ENCODE data around the gene VEPH1. TPM values are rescaled to one million over a fixed set of nuclear protein-coding genes. Genes with fewer than 3 reads are reported as not detected.

The VEPH1 gene
- polyA plus RNA-seq, 1 of the 3 experiments (the other 2 are of a cell fraction): 6.0 TPM

DNA sequence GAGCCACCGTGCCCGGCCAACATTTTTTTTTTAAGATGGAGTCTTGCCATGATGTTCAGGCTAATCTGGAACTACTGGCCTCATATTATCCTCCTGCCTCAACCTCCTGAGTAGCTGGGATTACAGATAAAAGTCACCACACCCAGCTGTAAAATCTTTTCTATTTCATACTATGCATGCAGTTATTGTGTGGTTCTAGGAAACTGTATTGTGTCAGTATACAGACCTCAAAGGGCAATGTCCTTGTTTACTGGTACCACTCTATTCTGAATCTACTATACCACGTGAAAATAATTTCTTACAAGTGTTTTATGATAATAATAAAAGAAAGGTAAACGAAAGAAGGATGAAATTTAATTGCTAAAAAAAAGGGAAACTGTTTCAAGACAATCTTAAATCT is 190.0 kb downstream of the VEPH1 start:
- no peaks in the 10 kb centered on the region for H3K27me3 ChIP-seq (ENCODE audit: insufficient read depth)
- no peak overlapping the region for H3K9ac ChIP-seq
- H2AFZ ChIP-seq (ENCODE audit: low read depth): no peak overlapping the region
- H4K20me1 ChIP-seq (ENCODE audit: insufficient read depth): no peaks in the 10 kb centered on the region
- no peak for DNase-seq
- H3K36me3 ChIP-seq (replicated peaks in 1 of 2; ENCODE audit: control insufficient read depth in 1 of 2, insufficient read depth in 2 of 2, low read length in 1 of 2): peaks cover 0 to 5% of the 10 kb centered on the region in 2 experiments
- no peaks in the 10 kb centered on the region for H3K9me3 ChIP-seq
- H3K4me2 ChIP-seq: no peak overlapping the region
- no peaks in the 10 kb centered on the region for H3K79me2 ChIP-seq (ENCODE audit: insufficient read depth)
- no peak overlapping the region for H3K27ac ChIP-seq (ENCODE audit: low read depth in 2 of 2, low read length in 1 of 2)
- POLR2A ChIA-PET: no interaction called here
- WGBS (ENCODE audit: low lambda C conversion rate): 93% methylated on average over 4 of the region's 4 CpGs
- H3K9me2 ChIP-seq: no peaks in the 10 kb centered on the region
- H3F3A ChIP-seq (replicated peaks; ENCODE audit: insufficient read depth): peaks cover 18% of the 10 kb centered on the region
- H3K4me3 ChIP-seq (ENCODE audit: low read depth in 2 of 2, low read length in 1 of 2): no peak overlapping the region
- H3K4me1 ChIP-seq (ENCODE audit: control insufficient read depth in 1 of 2, insufficient read depth in 2 of 2, low read depth in 1 of 2, low read length in 1 of 2): peaks cover 0 to 23% of the 10 kb centered on the region in 2 experiments; a peak in 3 of 4 replicates
- TF ChIP-seq TCF12 (IDR thresholded peaks at IDR 0.05) (no peak), FOSL2 (IDR thresholded peaks at IDR 0.05; ENCODE audit: borderline replicate concordance, low read depth) (no peak), RCOR1 (IDR thresholded peaks at IDR 0.05; ENCODE audit: low read length) (no peak), RXRA (IDR thresholded peaks at IDR 0.05; ENCODE audit: borderline replicate concordance, low read depth) (no peak), YY1 (IDR thresholded peaks at IDR 0.05; ENCODE audit: low read depth) (no peak), ELF1 (IDR thresholded peaks at IDR 0.05) (no peak), CHD2 (IDR thresholded peaks at IDR 0.05; ENCODE audit: low read length, partially characterized antibody) (no peak), SIN3A (IDR thresholded peaks at IDR 0.05; ENCODE audit: borderline replicate concordance, low read depth, low read length) (no peak), FOXM1 (IDR thresholded peaks at IDR 0.05; ENCODE audit: low read depth) (no peak), MXI1 (IDR thresholded peaks at IDR 0.05; ENCODE audit: low read depth, low read length) (no peak), EZH2phosphoT487 (IDR thresholded peaks at IDR 0.05; ENCODE audit: borderline replicate concordance, low read depth) (no peak), GATA2 (CRISPR knock-in tag; IDR thresholded peaks at IDR 0.05) (no peak)
- TF ChIP-seq, protein P1, sequence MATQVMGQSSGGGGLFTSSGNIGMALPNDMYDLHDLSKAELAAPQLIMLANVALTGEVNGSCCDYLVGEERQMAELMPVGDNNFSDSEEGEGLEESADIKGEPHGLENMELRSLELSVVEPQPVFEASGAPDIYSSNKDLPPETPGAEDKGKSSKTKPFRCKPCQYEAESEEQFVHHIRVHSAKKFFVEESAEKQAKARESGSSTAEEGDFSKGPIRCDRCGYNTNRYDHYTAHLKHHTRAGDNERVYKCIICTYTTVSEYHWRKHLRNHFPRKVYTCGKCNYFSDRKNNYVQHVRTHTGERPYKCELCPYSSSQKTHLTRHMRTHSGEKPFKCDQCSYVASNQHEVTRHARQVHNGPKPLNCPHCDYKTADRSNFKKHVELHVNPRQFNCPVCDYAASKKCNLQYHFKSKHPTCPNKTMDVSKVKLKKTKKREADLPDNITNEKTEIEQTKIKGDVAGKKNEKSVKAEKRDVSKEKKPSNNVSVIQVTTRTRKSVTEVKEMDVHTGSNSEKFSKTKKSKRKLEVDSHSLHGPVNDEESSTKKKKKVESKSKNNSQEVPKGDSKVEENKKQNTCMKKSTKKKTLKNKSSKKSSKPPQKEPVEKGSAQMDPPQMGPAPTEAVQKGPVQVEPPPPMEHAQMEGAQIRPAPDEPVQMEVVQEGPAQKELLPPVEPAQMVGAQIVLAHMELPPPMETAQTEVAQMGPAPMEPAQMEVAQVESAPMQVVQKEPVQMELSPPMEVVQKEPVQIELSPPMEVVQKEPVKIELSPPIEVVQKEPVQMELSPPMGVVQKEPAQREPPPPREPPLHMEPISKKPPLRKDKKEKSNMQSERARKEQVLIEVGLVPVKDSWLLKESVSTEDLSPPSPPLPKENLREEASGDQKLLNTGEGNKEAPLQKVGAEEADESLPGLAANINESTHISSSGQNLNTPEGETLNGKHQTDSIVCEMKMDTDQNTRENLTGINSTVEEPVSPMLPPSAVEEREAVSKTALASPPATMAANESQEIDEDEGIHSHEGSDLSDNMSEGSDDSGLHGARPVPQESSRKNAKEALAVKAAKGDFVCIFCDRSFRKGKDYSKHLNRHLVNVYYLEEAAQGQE (IDR thresholded peaks at IDR 0.05; ENCODE audit: low read depth, low read length): no peak
- TF ChIP-seq, protein P2, sequence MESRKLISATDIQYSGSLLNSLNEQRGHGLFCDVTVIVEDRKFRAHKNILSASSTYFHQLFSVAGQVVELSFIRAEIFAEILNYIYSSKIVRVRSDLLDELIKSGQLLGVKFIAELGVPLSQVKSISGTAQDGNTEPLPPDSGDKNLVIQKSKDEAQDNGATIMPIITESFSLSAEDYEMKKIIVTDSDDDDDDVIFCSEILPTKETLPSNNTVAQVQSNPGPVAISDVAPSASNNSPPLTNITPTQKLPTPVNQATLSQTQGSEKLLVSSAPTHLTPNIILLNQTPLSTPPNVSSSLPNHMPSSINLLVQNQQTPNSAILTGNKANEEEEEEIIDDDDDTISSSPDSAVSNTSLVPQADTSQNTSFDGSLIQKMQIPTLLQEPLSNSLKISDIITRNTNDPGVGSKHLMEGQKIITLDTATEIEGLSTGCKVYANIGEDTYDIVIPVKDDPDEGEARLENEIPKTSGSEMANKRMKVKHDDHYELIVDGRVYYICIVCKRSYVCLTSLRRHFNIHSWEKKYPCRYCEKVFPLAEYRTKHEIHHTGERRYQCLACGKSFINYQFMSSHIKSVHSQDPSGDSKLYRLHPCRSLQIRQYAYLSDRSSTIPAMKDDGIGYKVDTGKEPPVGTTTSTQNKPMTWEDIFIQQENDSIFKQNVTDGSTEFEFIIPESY (IDR thresholded peaks at IDR 0.05; ENCODE audit: borderline replicate concordance, low read depth): no peak
- TF ChIP-seq, protein P3, sequence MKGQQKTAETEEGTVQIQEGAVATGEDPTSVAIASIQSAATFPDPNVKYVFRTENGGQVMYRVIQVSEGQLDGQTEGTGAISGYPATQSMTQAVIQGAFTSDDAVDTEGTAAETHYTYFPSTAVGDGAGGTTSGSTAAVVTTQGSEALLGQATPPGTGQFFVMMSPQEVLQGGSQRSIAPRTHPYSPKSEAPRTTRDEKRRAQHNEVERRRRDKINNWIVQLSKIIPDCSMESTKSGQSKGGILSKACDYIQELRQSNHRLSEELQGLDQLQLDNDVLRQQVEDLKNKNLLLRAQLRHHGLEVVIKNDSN (IDR thresholded peaks at IDR 0.05; ENCODE audit: borderline replicate concordance, low read depth): no peak
- TF ChIP-seq, protein P4, sequence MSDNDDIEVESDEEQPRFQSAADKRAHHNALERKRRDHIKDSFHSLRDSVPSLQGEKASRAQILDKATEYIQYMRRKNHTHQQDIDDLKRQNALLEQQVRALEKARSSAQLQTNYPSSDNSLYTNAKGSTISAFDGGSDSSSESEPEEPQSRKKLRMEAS (IDR thresholded peaks at IDR 0.05; ENCODE audit: low read depth): no peak
- TF ChIP-seq, protein P5, sequence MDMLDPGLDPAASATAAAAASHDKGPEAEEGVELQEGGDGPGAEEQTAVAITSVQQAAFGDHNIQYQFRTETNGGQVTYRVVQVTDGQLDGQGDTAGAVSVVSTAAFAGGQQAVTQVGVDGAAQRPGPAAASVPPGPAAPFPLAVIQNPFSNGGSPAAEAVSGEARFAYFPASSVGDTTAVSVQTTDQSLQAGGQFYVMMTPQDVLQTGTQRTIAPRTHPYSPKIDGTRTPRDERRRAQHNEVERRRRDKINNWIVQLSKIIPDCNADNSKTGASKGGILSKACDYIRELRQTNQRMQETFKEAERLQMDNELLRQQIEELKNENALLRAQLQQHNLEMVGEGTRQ (IDR thresholded peaks at IDR 0.05; ENCODE audit: borderline replicate concordance, low read depth, low read length): no peak
- TF ChIP-seq, protein P6, sequence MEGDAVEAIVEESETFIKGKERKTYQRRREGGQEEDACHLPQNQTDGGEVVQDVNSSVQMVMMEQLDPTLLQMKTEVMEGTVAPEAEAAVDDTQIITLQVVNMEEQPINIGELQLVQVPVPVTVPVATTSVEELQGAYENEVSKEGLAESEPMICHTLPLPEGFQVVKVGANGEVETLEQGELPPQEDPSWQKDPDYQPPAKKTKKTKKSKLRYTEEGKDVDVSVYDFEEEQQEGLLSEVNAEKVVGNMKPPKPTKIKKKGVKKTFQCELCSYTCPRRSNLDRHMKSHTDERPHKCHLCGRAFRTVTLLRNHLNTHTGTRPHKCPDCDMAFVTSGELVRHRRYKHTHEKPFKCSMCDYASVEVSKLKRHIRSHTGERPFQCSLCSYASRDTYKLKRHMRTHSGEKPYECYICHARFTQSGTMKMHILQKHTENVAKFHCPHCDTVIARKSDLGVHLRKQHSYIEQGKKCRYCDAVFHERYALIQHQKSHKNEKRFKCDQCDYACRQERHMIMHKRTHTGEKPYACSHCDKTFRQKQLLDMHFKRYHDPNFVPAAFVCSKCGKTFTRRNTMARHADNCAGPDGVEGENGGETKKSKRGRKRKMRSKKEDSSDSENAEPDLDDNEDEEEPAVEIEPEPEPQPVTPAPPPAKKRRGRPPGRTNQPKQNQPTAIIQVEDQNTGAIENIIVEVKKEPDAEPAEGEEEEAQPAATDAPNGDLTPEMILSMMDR (IDR thresholded peaks at IDR 0.05): no peak
- CTCF ChIA-PET: interaction anchor here (0.8 to 1.4 kb wide), 2 partner anchors 10 to 74 kb away, joined by 3 to 4 read pairs; no protein-coding TSS in a partner anchor

Measured in SK-N-SH (cell line).